HCT116 (cell line): ENCODE data around the gene MAVS. TPM values are rescaled to one million over a fixed set of nuclear protein-coding genes. Genes with fewer than 3 reads are reported as not detected.
A peak's percentile ranks its signal among the peaks of the same experiment; 100 is the strongest.

Experiments used
- ATAC-seq: fragments of 200-7000 bp; cut with Tn5 transposase; 2 replicates; pipeline ENCODE4 v1.9.1; 2020; ENCODE audit warnings: mild to moderate bottlenecking, moderate library complexity
- BruUV-seq: library from RNA; stranded (reverse); fragments of 400-500 nt; replicated peaks from 2 replicates; lab custom pipeline; 2021; lab: Mats Ljungman, UMichigan
- CTCF ChIA-PET: fragments of 300-600 bp; sonication (Branson Sonifier 250); formaldehyde crosslinking; loops from one replicate; lab custom pipeline; 2021; ENCODE audit warnings: antibody characterized with exemption; lab: Charles Lee
- POLR2A ChIA-PET: fragments of 300-600, 350-600 bp; sonication (Branson Sonifier 250); formaldehyde crosslinking; loops from one replicate; lab custom pipeline; 2021; ENCODE audit warnings: antibody characterized with exemption; lab: Charles Lee
- RAD21 ChIA-PET, 2 experiments: fragments of 300-600 bp; sonication (Branson Sonifier 250); formaldehyde crosslinking; loops; one replicate each; lab custom pipeline; 2023; ENCODE audit warnings: low total read pairs in 2 of 2; ENCODE audit not compliant: uncharacterized antibody in 2 of 2, unreplicated experiment in 2 of 2, low non-redundant PET in 1 of 2; lab: Charles Lee
- DNase-seq: peaks from one replicate; pipeline ENCODE4 v3.0.0-alpha.2; 2010; ENCODE audit warnings: low read depth, low spot score
- H2AFZ ChIP-seq: fragments of 200-600 bp; shearing (Covaris generic), sonication (generic); 2 replicates; pipeline ENCODE4 v1.6.1; 2017; ENCODE audit warnings: low read depth, mixed run types, mixed read lengths, antibody characterized with exemption, low read length; ENCODE audit not compliant: poor library complexity, severe bottlenecking
- H3K27ac ChIP-seq: 2 replicates; pipeline ENCODE4 v1.5.1; 2012; ENCODE audit warnings: low read depth, low read length
- H3K27me3 ChIP-seq: fragments of 200-600 bp; sonication (generic); 2 replicates; pipeline ENCODE4 v1.6.1; 2016; ENCODE audit warnings: mixed run types, low read length, mixed read lengths; ENCODE audit not compliant: insufficient read depth
- H3K36me3 ChIP-seq, 2 experiments: fragments of 200-500 bp in 1 of 2; fragments of 200-600 bp in 1 of 2; sonication (Bioruptor generic) in 1 of 2; sonication (generic) in 1 of 2; 2 replicates each; pipeline versions ENCODE4 v1.5.1 to v1.6.1; 2014 to 2016; ENCODE audit warnings: low read length in 2 of 2, inconsistent platforms in 1 of 2, mixed read lengths in 1 of 2, mixed run types in 1 of 2; ENCODE audit not compliant: insufficient read depth in 2 of 2, control insufficient read depth in 1 of 2
- H3K4me1 ChIP-seq, 2 experiments: fragments of 200-600 bp in 1 of 2; sonication (generic) in 1 of 2; 2 replicates each; pipeline versions ENCODE4 v1.5.1 to v1.6.1; 2012 to 2017; ENCODE audit warnings: low read length in 2 of 2, inconsistent platforms in 1 of 2, mild to moderate bottlenecking in 1 of 2, mixed read lengths in 1 of 2, mixed run types in 1 of 2, moderate library complexity in 1 of 2; ENCODE audit not compliant: insufficient read depth in 2 of 2, control insufficient read depth in 1 of 2
- H3K4me2 ChIP-seq: fragments of 200-600 bp; sonication (generic); 2 replicates; pipeline ENCODE4 v1.6.1; 2017; ENCODE audit warnings: mixed run types, low read length, mixed read lengths
- H3K4me3 ChIP-seq, 2 experiments: fragments of 200-600 bp in 1 of 2; sonication (generic) in 1 of 2; replicated peaks in 1 of 2; 2 replicates each; pipeline ENCODE4 v1.5.1; 2011 to 2016; ENCODE audit warnings: low read length in 2 of 2, control low read depth in 1 of 2, low read depth in 1 of 2, mild to moderate bottlenecking in 1 of 2, mixed read lengths in 1 of 2, mixed run types in 1 of 2
- H3K79me2 ChIP-seq: fragments of 200-600 bp; sonication (generic); 2 replicates; pipeline ENCODE4 v1.6.1; 2017; ENCODE audit warnings: mild to moderate bottlenecking, mixed run types, low read length, moderate library complexity, mixed read lengths; ENCODE audit not compliant: insufficient read depth
- H3K9ac ChIP-seq: fragments of 200-600 bp; sonication (generic); 2 replicates; pipeline ENCODE4 v1.6.1; 2016; ENCODE audit warnings: low read length, mixed read lengths
- H3K9me2 ChIP-seq: fragments of 200-600 bp; sonication (generic), shearing (Covaris generic); 2 replicates; pipeline ENCODE4 v1.6.1; 2017; ENCODE audit warnings: mixed run types, mild to moderate bottlenecking, moderate library complexity; ENCODE audit not compliant: insufficient read depth
- H3K9me3 ChIP-seq, 2 experiments: fragments of 200-500 bp in 1 of 2; fragments of 200-600 bp in 1 of 2; sonication (Bioruptor generic) in 1 of 2; sonication (generic) in 1 of 2; 2 replicates each; pipeline ENCODE4 v1.6.1; 2014 to 2017; ENCODE audit warnings: low read length in 2 of 2, mixed read lengths in 2 of 2, inconsistent platforms in 1 of 2, low read depth in 1 of 2, mild to moderate bottlenecking in 1 of 2, mixed run types in 1 of 2, moderate library complexity in 1 of 2; ENCODE audit not compliant: control insufficient read depth in 1 of 2, insufficient read depth in 1 of 2
- H4K20me1 ChIP-seq: fragments of 200-600 bp; sonication (generic), shearing (Covaris generic); 2 replicates; pipeline ENCODE4 v1.6.1; 2017; ENCODE audit warnings: mixed run types, mild to moderate bottlenecking, moderate library complexity; ENCODE audit not compliant: insufficient read depth
- CBX3 ChIP-seq: IDR thresholded peaks from 2 replicates; pipeline ENCODE4 v1.6.1; 2012; ENCODE audit warnings: low read depth
- CEBPB ChIP-seq: IDR thresholded peaks from 2 replicates; pipeline ENCODE4 v1.6.1; 2012; ENCODE audit warnings: low read depth
- EGR1 ChIP-seq: IDR thresholded peaks from 2 replicates; pipeline ENCODE4 v1.6.1; 2012; ENCODE audit warnings: low read depth
- FOSL1 ChIP-seq: IDR thresholded peaks from 2 replicates; pipeline ENCODE4 v1.6.1; 2012; ENCODE audit warnings: low read depth
- MAX ChIP-seq: IDR thresholded peaks from 2 replicates; pipeline ENCODE4 v1.6.1; 2012
- POLR2A ChIP-seq: IDR thresholded peaks from 2 replicates; pipeline ENCODE4 v1.7.0; 2011; ENCODE audit warnings: borderline replicate concordance; ENCODE audit not compliant: insufficient read depth, insufficient read length; ENCODE audit errors: extremely low read depth
- POLR2AphosphoS5 ChIP-seq: IDR thresholded peaks from 2 replicates; pipeline ENCODE4 v1.6.1; 2011; ENCODE audit warnings: mild to moderate bottlenecking, low read depth, low read length, moderate library complexity
- RAD21 ChIP-seq: IDR thresholded peaks from 2 replicates; pipeline ENCODE4 v1.6.1; 2012; ENCODE audit warnings: low read depth, mild to moderate bottlenecking
- SIN3A ChIP-seq: IDR thresholded peaks from 2 replicates; pipeline ENCODE4 v1.6.1; 2012; ENCODE audit warnings: low read depth
- SP1 ChIP-seq: IDR thresholded peaks from 2 replicates; pipeline ENCODE4 v1.6.1; 2012; ENCODE audit warnings: low read depth
- TCF7L2 ChIP-seq: IDR thresholded peaks from 2 replicates; pipeline ENCODE4 v1.7.0; 2011; ENCODE audit warnings: borderline replicate concordance, inconsistent platforms; ENCODE audit not compliant: insufficient read depth, insufficient read length; ENCODE audit errors: extremely low read depth
- ZBTB33 ChIP-seq: IDR thresholded peaks from 2 replicates; pipeline ENCODE4 v1.6.1; 2011; ENCODE audit warnings: mild to moderate bottlenecking, low read length, moderate library complexity; ENCODE audit not compliant: insufficient replicate concordance; ENCODE audit errors: extremely low read depth
- ZFX ChIP-seq: fragments of 450-650 bp; IDR thresholded peaks from 2 replicates; pipeline ENCODE4 v1.6.1; 2017
- intact Hi-C: fragments of 100-400 bp; cut with micrococcal nuclease; formaldehyde crosslinking; loops from 2 replicates; pipeline ENCODE4 v1.10.0; 2022
- total RNA-seq: library from RNA; stranded (reverse); gene quantifications from one replicate; pipeline ENCODE4 v1.2.1, GENCODE V29; 2021; ENCODE audit not compliant: unreplicated experiment
- TF ChIP-seq, protein P1 (sequence below): IDR thresholded peaks from 2 replicates; pipeline ENCODE4 v1.6.1; 2012

Gene MAVS
- total RNA-seq, 1 experiment from 2014 or later: 60.1 TPM

GRCh38 chr20:3801846-3802245 is 44.8 kb upstream of the MAVS start:
- ChIA-PET RAD21 (no interaction called here), POLR2A (no interaction called here), CTCF (no interaction called here)
- H3K4me3 ChIP-seq: no peak overlapping the region
- H3K9me3 ChIP-seq: no peaks in the 10 kb centered on the region
- no peak for ATAC-seq
- TF ChIP-seq POLR2AphosphoS5: peak; percentile 16; the same call in 1 of the 2 replicates
- TF ChIP-seq ZFX: no peak
- H3K36me3 ChIP-seq: peaks cover 34 to 74% of the 10 kb centered on the region in 2 experiments
- H3K4me2 ChIP-seq: no peak overlapping the region
- no peak overlapping the region for H2AFZ ChIP-seq
- H3K9ac ChIP-seq: no peak overlapping the region
- H4K20me1 ChIP-seq: no peaks in the 10 kb centered on the region
- peak overlapping the region; percentile 30; the same call in 1 of the 2 replicates for H3K27ac ChIP-seq
- no peaks in the 10 kb centered on the region for H3K9me2 ChIP-seq
- no TSS peak for BruUV-seq
- H3K79me2 ChIP-seq: peaks cover 62% of the 10 kb centered on the region
- intact Hi-C loops: no loop called here
- DNase-seq: no peak
- no peaks in the 10 kb centered on the region for H3K27me3 ChIP-seq
- peaks cover 47 to 80% of the 10 kb centered on the region in 2 experiments for H3K4me1 ChIP-seq

GRCh38 chr20:3802524-3803239 is 44.0 kb upstream of the MAVS start:
- RAD21 ChIA-PET: no interaction called here
- POLR2A ChIA-PET: no interaction called here
- Histone ChIP-seq H2AFZ (no peak overlapping the region), H3K79me2 (peaks cover 54% of the 10 kb centered on the region), H3K9me2 (no peaks in the 10 kb centered on the region), H4K20me1 (no peaks in the 10 kb centered on the region), H3K27me3 (no peaks in the 10 kb centered on the region), H3K27ac (peak overlapping the region; percentile 18; the same call in 1 of the 2 replicates), H3K9me3 (no peaks in the 10 kb centered on the region), H3K4me2 (no peak overlapping the region), H3K4me1 (peaks cover 55 to 84% of the 10 kb centered on the region in 2 experiments), H3K9ac (no peak overlapping the region), H3K36me3 (peaks cover 34 to 74% of the 10 kb centered on the region in 2 experiments), H3K4me3 (no peak overlapping the region)
- DNase-seq (no peak), ATAC-seq (no peak)
- intact Hi-C loops: no loop called here
- no TSS peak for BruUV-seq
- TF ChIP-seq TCF7L2 (no peak), CEBPB (no peak), ZBTB33 (no peak), SIN3A (no peak), POLR2A (no peak), FOSL1 (no peak), POLR2AphosphoS5 (no peak), EGR1 (no peak), SP1 (no peak), MAX (no peak), RAD21 (no peak), CBX3 (no peak)
- TF ChIP-seq, protein P1, sequence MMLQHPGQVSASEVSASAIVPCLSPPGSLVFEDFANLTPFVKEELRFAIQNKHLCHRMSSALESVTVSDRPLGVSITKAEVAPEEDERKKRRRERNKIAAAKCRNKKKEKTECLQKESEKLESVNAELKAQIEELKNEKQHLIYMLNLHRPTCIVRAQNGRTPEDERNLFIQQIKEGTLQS: no peak
- CTCF ChIA-PET: no interaction called here
